WI38 (cell line): ENCODE data around the gene ABCC3.

Experiments
- H3K4me3 ChIP-seq: 2 replicates; pipeline ENCODE4 v1.5.1; 2011; ENCODE audit warnings: low read depth, mild to moderate bottlenecking, control low read depth, low read length
- CTCF ChIP-seq: IDR thresholded peaks from 2 replicates; pipeline ENCODE4 v1.5.1; 2012; ENCODE audit warnings: low read depth, mild to moderate bottlenecking, control low read depth, low read length

The ABCC3 gene

GRCh38 chr17:50605429-50605828, 29.3 kb upstream of the ABCC3 start:
- H3K4me3 ChIP-seq, result no peak overlapping the region
- TF ChIP-seq CTCF, result no peak

DNA sequence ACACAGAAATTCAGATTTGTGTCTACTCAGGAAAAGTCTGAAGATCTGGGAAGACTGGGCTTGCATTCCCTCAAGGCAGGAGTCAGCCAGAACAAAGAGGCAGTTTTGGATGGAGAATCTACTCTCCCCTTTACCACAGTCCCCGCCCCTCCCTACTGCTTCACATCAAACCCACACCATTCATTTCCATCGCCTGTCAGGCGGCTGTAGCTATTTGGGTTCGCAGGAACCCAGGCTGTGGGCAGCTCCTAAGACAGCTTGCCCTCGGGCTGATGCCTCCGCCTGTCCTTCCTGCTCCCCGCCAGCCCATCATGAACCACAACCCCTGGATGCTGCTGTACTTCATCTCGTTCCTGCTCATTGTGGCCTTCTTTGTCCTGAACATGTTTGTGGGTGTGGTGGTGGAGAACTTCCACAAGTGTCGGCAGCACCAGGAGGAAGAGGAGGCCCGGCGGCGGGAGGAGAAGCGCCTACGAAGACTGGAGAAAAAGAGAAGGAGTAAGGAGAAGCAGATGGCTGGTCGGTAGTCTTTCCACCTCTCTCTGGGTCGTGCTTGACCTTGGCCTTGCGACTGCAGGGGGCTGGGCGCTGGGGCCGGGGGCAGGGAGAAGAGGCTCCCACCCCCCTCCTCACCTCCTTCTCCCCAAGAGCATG, 27.0 kb upstream of the ABCC3 start:
- TF ChIP-seq CTCF, result no peak
- no peak overlapping the region for H3K4me3 ChIP-seq

GRCh38 chr17:50608700-50609379, 25.8 kb upstream of the ABCC3 start:
- H3K4me3 ChIP-seq, result no peak overlapping the region
- no peak for TF ChIP-seq CTCF

- no peak for TF ChIP-seq CTCF
- no peak overlapping the region for H3K4me3 ChIP-seq
Observed at GRCh38 chr17:50609380-50610074, 25.2 kb upstream of the ABCC3 start.

DNA sequence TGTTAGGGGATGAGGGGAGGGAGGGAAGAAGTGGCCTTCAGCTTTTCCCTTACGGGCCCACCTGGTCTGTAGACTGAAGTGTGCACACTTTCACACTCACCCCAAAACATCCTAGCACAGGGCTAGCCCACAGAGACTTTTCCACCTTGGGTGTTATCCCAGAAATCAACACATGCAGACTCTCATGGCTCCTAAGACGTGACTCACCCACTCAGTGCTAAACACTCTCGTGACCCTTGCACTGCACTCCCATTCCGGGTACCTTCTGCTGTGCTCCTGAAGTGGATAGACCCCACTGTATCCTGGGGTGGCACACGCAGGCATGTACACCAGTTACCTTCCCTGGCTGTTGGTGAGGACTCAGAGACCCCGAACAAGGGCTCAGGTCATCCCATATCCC, 23.0 kb upstream of the ABCC3 start:
- no peak overlapping the region for H3K4me3 ChIP-seq
- no peak for TF ChIP-seq CTCF

DNA sequence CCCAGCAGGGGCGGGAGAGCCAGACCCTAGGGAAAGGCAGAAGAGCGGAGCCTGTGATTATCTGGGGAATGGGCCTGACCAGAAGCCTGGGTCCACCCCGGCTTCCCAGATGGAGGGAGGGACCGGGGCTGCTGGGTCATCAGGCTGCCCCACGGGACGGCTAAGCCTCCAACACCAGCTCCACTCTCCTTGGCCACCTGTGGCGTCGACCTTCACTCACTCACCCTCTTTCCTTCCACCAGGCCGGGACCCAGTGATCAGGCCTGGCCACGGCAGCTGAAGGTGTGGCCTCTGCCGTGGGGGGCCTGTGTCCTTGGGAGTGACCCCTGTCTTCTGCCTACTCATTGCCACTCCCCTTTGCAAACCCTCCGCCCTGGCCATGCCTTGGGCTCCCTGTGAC, 22.4 kb upstream of the ABCC3 start:
- no peak overlapping the region for H3K4me3 ChIP-seq
- TF ChIP-seq CTCF, result no peak
